DOHH2 (cell line): Measurements from ENCODE around the gene PCDH8.

Source experiments
- CTCF ChIP-seq: fragments of 200-600 bp; sonication (generic); IDR thresholded peaks from one replicate; pipeline ENCODE4 v1.5.1; 2014; ENCODE audit warnings: antibody characterized with exemption, mild to moderate bottlenecking, low read depth, low read length; ENCODE audit not compliant: poor library complexity, severe bottlenecking
- EZH2phosphoT487 ChIP-seq: fragments of 200-600 bp; sonication (generic); IDR thresholded peaks from 2 replicates; pipeline ENCODE4 v1.6.1; 2017; ENCODE audit warnings: borderline replicate concordance, mild to moderate bottlenecking, antibody characterized with exemption, low read length, moderate library complexity, mixed read lengths

GRCh38 chr13:52847682-52848432 lies 583 bp downstream of the PCDH8 start:
- TF ChIP-seq CTCF (no peak), EZH2phosphoT487 (no peak)
